CD14-positive monocyte (primary cell): ENCODE measurements around the gene SCRN1. TPM values are rescaled to one million over a fixed set of nuclear protein-coding genes. Genes with fewer than 3 reads are reported as not detected.

Experiments used
- DNase-seq, 3 donors: peaks; one replicate each; pipeline ENCODE4 v3.0.0-alpha.2; 2011 to 2022
- H2AFZ ChIP-seq: 2 replicates; pipeline ENCODE4 v1.6.0; 2012; ENCODE audit warnings: mild to moderate bottlenecking, low read depth, low read length, inconsistent platforms; ENCODE audit not compliant: insufficient read depth, poor library complexity, severe bottlenecking
- H3K27ac ChIP-seq, 2 donors: 1 replicate in 1 of 2; 2 replicates in 1 of 2; pipeline ENCODE4 v1.5.1; 2012 to 2013; ENCODE audit warnings: low read length in 2 of 2, control low read depth in 1 of 2, inconsistent platforms in 1 of 2, low read depth in 1 of 2, mild to moderate bottlenecking in 1 of 2
- H3K27me3 ChIP-seq, 2 donors: one replicate each; pipeline versions ENCODE4 v1.6.0 to v1.6.1; 2011 to 2013; ENCODE audit warnings: low read length in 2 of 2; ENCODE audit not compliant: control insufficient read depth in 2 of 2, insufficient read depth in 2 of 2
- H3K36me3 ChIP-seq, 2 donors: replicated peaks in 1 of 2; 1 replicate in 1 of 2; 2 replicates in 1 of 2; pipeline versions ENCODE4 v1.5.1 to v1.6.1; 2012 to 2013; ENCODE audit warnings: low read length in 2 of 2, control low read depth in 1 of 2, inconsistent platforms in 1 of 2, mild to moderate bottlenecking in 1 of 2; ENCODE audit not compliant: insufficient read depth in 2 of 2, control insufficient read depth in 1 of 2
- H3K4me1 ChIP-seq, 2 donors: 1 replicate in 1 of 2; 2 replicates in 1 of 2; pipeline versions ENCODE4 v1.5.1 to v1.6.1; 2012 to 2013; ENCODE audit warnings: low read length in 2 of 2, control low read depth in 1 of 2, inconsistent platforms in 1 of 2, mild to moderate bottlenecking in 1 of 2, moderate library complexity in 1 of 2; ENCODE audit not compliant: insufficient read depth in 2 of 2, control insufficient read depth in 1 of 2
- H3K4me2 ChIP-seq: replicated peaks from 2 replicates; pipeline ENCODE3; 2012; ENCODE audit warnings: low read length, moderate library complexity, mild to moderate bottlenecking; ENCODE audit not compliant: poor library complexity, severe bottlenecking; ENCODE audit errors: extremely low read depth
- H3K4me3 ChIP-seq, 3 experiments: fragments of 200-600 bp in 1 of 3; sonication (generic) in 1 of 3; replicated peaks in 1 of 3; 1 replicate in 2 of 3; 2 replicates in 1 of 3; pipeline ENCODE4 v1.5.1; 2011 to 2013; ENCODE audit warnings: low read length in 3 of 3, mild to moderate bottlenecking in 3 of 3, control low read depth in 2 of 3, low read depth in 2 of 3, inconsistent platforms in 1 of 3, moderate library complexity in 1 of 3
- H3K79me2 ChIP-seq: 2 replicates; pipeline ENCODE4 v1.6.0; 2012; ENCODE audit warnings: mild to moderate bottlenecking, control low read depth, inconsistent platforms, low read length, moderate library complexity; ENCODE audit not compliant: insufficient read depth
- H3K9ac ChIP-seq: 2 replicates; pipeline ENCODE4 v1.6.0; 2017; ENCODE audit warnings: low read length, mild to moderate bottlenecking; ENCODE audit not compliant: insufficient read depth, poor library complexity, severe bottlenecking
- H3K9me3 ChIP-seq, 2 donors: replicated peaks in 1 of 2; 1 replicate in 1 of 2; 2 replicates in 1 of 2; pipeline versions ENCODE4 v1.5.1 to v1.6.1; 2012 to 2013; ENCODE audit warnings: low read length in 2 of 2, control low read depth in 1 of 2; ENCODE audit not compliant: control insufficient read depth in 1 of 2, insufficient read depth in 1 of 2
- H4K20me1 ChIP-seq: 2 replicates; pipeline ENCODE4 v1.6.0; 2012; ENCODE audit warnings: mild to moderate bottlenecking, low read length, control low read depth, moderate library complexity; ENCODE audit not compliant: insufficient read depth
- H3K27ac Mint-ChIP-seq, 7 donors: one replicate each; pipeline ENCODE4 v1.8.0; 2020; ENCODE audit warnings: mild to moderate bottlenecking in 7 of 7, mixed read lengths in 7 of 7, moderate library complexity in 6 of 7, inconsistent platforms in 2 of 7
- H3K27me3 Mint-ChIP-seq, 3 donors: one replicate each; pipeline ENCODE4 v1.8.0; 2021 to 2022; ENCODE audit warnings: low read depth in 3 of 3, mild to moderate bottlenecking in 3 of 3, mixed read lengths in 3 of 3, moderate library complexity in 3 of 3, inconsistent platforms in 1 of 3
- H3K36me3 Mint-ChIP-seq, 2 donors: one replicate each; pipeline ENCODE4 v1.8.0; 2020; ENCODE audit warnings: mixed read lengths in 2 of 2, inconsistent platforms in 1 of 2, mild to moderate bottlenecking in 1 of 2
- H3K4me1 Mint-ChIP-seq: one replicate; pipeline ENCODE4 v1.8.0; 2020; ENCODE audit warnings: mild to moderate bottlenecking, mixed read lengths
- H3K4me3 Mint-ChIP-seq, 2 donors: one replicate each; pipeline ENCODE4 v1.8.0; 2020; ENCODE audit warnings: mild to moderate bottlenecking in 2 of 2, mixed read lengths in 2 of 2, moderate library complexity in 1 of 2
- H3K9me3 Mint-ChIP-seq, 7 donors: one replicate each; pipeline ENCODE4 v1.8.0; 2020 to 2022; ENCODE audit warnings: mixed read lengths in 7 of 7, mild to moderate bottlenecking in 6 of 7, moderate library complexity in 6 of 7, inconsistent platforms in 2 of 7
- WGBS: methylation state at CpG from one replicate; pipeline ENCODE4 v1.1.5; 2013; ENCODE audit warnings: missing lambda C conversion rate; ENCODE audit not compliant: insufficient coverage; 5-methylcytosine and 5-hydroxymethylcytosine counted together
- intact Hi-C, 2 donors: fragments of 100-400 bp; cut with micrococcal nuclease; formaldehyde crosslinking; loops; one replicate each; pipeline versions ENCODE4 v1.15.0 to v1.15.1; 2023
- polyA plus RNA-seq, 3 donors: library from polyadenylated mRNA; depleted of rRNA in 1 of 3; unstranded in 2 of 3; stranded (reverse) in 1 of 3; fragments of 300-500 nt in 2 of 3; fragments of >200 nt in 1 of 3; fragmentation: Illumina TruSeq in 2 of 3; gene quantifications; 1 replicate in 2 of 3; 2 replicates in 1 of 3; pipeline ENCODE4 v1.2.3, GENCODE V29; 2012 to 2021
- TF ChIP-seq, protein P1 (sequence below): fragments of 200-600 bp; IDR thresholded peaks from one replicate; pipeline ENCODE4 v1.8.0; 2022; ENCODE audit warnings: antibody characterized with exemption, mild to moderate bottlenecking

The SCRN1 gene
- polyA plus RNA-seq, 3 donors, result 8.4 to 12.1 (median 8.6) TPM

DNA sequence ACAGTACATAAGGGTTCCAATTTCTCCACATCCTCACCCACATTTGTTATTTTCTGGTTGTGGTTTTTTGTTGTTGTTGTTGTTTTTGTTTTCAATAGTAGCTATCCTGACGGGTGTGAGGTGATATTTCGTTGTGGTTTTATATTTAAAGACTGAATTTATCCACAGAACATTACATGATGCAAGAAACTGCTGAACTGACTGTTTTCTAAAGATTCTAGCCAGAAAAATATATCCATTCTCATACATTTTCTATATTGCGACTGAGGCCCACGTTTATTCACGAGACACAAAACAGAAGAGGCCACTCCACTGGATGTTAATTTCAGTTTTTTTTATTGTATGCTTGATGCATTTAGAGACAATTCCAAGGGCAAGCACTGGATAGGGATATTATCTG, 69.8 kb downstream of the SCRN1 start:
- WGBS, result 100% methylated on average over 1 of the region's 5 CpGs
- Mint-ChIP-seq H3K4me1 (peaks cover 3% of the 10 kb centered on the region), H3K9me3 (no peaks in the 10 kb centered on the region)

DNA sequence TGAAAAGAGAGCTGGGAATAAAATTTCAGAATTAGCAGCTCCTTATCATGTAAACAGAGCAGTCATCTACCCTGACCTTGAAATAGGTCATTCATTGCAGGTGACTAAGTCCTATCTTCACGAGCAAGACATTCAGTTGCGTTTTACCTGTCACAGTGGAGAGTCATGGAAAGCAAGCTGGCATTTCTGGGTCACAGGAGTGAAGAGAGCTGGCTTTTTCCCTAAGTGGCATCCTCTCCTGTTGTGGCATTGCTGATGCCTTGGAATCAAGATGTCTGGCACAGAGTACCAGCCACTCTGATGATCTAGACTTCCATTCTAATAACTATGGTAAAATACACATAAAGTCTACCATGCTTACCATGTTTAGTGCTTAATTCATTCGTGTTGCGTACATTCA, 70.8 kb downstream of the SCRN1 start:
- no peaks in the 10 kb centered on the region for H3K27me3 Mint-ChIP-seq
- H3K4me1 Mint-ChIP-seq, result peaks cover 3% of the 10 kb centered on the region
- no peak overlapping the region for H3K4me2 ChIP-seq
- no peaks in the 10 kb centered on the region for H4K20me1 ChIP-seq
- intact Hi-C loops, result no loop called here
- 82% methylated on average over 2 of the region's 4 CpGs for WGBS
- H2AFZ ChIP-seq, result no peak overlapping the region
- no peak overlapping the region for H3K27ac ChIP-seq
- H3K4me3 ChIP-seq, result no peak overlapping the region
- DNase-seq, result no peak
- H3K79me2 ChIP-seq, result no peaks in the 10 kb centered on the region
- no peak overlapping the region for H3K4me3 Mint-ChIP-seq
- TF ChIP-seq, protein P1, sequence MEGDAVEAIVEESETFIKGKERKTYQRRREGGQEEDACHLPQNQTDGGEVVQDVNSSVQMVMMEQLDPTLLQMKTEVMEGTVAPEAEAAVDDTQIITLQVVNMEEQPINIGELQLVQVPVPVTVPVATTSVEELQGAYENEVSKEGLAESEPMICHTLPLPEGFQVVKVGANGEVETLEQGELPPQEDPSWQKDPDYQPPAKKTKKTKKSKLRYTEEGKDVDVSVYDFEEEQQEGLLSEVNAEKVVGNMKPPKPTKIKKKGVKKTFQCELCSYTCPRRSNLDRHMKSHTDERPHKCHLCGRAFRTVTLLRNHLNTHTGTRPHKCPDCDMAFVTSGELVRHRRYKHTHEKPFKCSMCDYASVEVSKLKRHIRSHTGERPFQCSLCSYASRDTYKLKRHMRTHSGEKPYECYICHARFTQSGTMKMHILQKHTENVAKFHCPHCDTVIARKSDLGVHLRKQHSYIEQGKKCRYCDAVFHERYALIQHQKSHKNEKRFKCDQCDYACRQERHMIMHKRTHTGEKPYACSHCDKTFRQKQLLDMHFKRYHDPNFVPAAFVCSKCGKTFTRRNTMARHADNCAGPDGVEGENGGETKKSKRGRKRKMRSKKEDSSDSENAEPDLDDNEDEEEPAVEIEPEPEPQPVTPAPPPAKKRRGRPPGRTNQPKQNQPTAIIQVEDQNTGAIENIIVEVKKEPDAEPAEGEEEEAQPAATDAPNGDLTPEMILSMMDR, result no peak
- no peaks in the 10 kb centered on the region for H3K9me3 ChIP-seq
- H3K9me3 Mint-ChIP-seq, result no peaks in the 10 kb centered on the region
- H3K36me3 ChIP-seq, result peaks cover 5 to 46% of the 10 kb centered on the region in 2 donors
- no peak overlapping the region for H3K27ac Mint-ChIP-seq
- H3K4me1 ChIP-seq, result no peaks in the 10 kb centered on the region
- H3K27me3 ChIP-seq, result no peaks in the 10 kb centered on the region
- H3K9ac ChIP-seq, result no peak overlapping the region
- peaks cover 10 to 20% of the 10 kb centered on the region in 2 donors for H3K36me3 Mint-ChIP-seq

More for the DNA sequence above, 69.8 kb downstream of the SCRN1 start:
- Histone ChIP-seq H3K9ac (no peak overlapping the region), H3K36me3 (peaks cover 5 to 56% of the 10 kb centered on the region in 2 donors), H3K4me1 (no peaks in the 10 kb centered on the region), H3K9me3 (no peaks in the 10 kb centered on the region), H3K27ac (no peak overlapping the region), H3K4me2 (no peak overlapping the region), H2AFZ (no peak overlapping the region), H3K4me3 (no peak overlapping the region), H4K20me1 (no peaks in the 10 kb centered on the region), H3K27me3 (no peaks in the 10 kb centered on the region), H3K79me2 (no peaks in the 10 kb centered on the region)
- Mint-ChIP-seq H3K36me3 (peaks cover 11 to 23% of the 10 kb centered on the region in 2 donors), H3K27me3 (no peaks in the 10 kb centered on the region), H3K4me3 (no peak overlapping the region), H3K27ac (no peak overlapping the region)
- intact Hi-C loops, result no loop called here
- DNase-seq, result no peak
- TF ChIP-seq, protein P1, result no peak
